Parathyroid adenoma (tissue), 2 donors: ENCODE results near the gene SAP30L.
A peak's percentile ranks its signal among the peaks of the same experiment; 100 is the strongest.

Experiments used
- H2AFZ ChIP-seq: fragments of 300-600 bp; sonication (generic); one replicate; pipeline ENCODE4 v1.7.0; 2017; ENCODE audit warnings: antibody characterized with exemption, mild to moderate bottlenecking
- H3K27ac ChIP-seq: fragments of 300-600 bp; sonication (generic); one replicate; pipeline ENCODE4 v1.7.0; 2017
- H3K27me3 ChIP-seq: fragments of 300-600 bp; sonication (generic); one replicate; pipeline ENCODE4 v1.7.0; 2017; ENCODE audit warnings: low read length; ENCODE audit not compliant: control insufficient read depth, insufficient read depth
- H3K36me3 ChIP-seq: fragments of 300-600 bp; sonication (generic); one replicate; pipeline ENCODE4 v1.7.0; 2017; ENCODE audit warnings: low read length; ENCODE audit not compliant: control insufficient read depth, insufficient read depth
- H3K4me1 ChIP-seq: fragments of 300-600 bp; sonication (generic); one replicate; pipeline ENCODE4 v1.7.0; 2017; ENCODE audit warnings: control low read depth
- H3K4me2 ChIP-seq: fragments of 300-600 bp; sonication (generic); one replicate; pipeline ENCODE4 v1.7.0; 2017; ENCODE audit warnings: low read length
- H3K4me3 ChIP-seq: fragments of 300-600 bp; sonication (generic); one replicate; pipeline ENCODE4 v1.7.0; 2017; ENCODE audit warnings: low read depth, low read length
- H3K79me2 ChIP-seq: fragments of 300-600 bp; sonication (generic); one replicate; pipeline ENCODE4 v1.7.0; 2017; ENCODE audit warnings: control low read depth
- H3K9ac ChIP-seq: fragments of 300-600 bp; sonication (generic); one replicate; pipeline ENCODE4 v1.7.0; 2017; ENCODE audit warnings: mild to moderate bottlenecking
- H3K9me3 ChIP-seq: fragments of 300-600 bp; sonication (generic); one replicate; pipeline ENCODE4 v1.7.0; 2017; ENCODE audit warnings: low read length; ENCODE audit not compliant: control insufficient read depth
- TF ChIP-seq, protein P1 (sequence below): fragments of 300-600 bp; sonication (generic); IDR thresholded peaks from one replicate; pipeline ENCODE4 v1.7.0; 2017; ENCODE audit warnings: antibody characterized with exemption, mild to moderate bottlenecking
- donor health status: primary hyperparathyroidism.

SAP30L gene

DNA sequence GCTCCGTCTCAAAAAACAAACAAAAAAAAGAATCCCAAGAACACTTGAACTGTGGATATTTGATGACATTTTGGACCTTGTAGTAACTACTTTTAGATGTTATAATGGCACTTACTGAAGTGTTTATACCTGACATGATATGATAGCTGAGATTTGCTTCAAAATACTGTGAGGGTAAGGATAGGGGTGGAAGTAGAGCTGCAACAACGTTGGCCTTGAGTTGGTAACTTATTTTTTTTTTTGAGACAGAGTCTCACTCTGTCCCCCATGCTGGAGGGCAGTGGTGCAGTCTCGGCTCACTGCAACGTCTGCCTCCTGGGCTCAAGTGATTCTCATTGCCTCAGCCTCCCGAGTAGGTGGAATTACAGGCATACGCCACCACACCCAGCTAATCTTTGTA, 30.7 kb upstream of the SAP30L start:
- H3K4me2 ChIP-seq, result no peak overlapping the region
- H3K27me3 ChIP-seq, result no peaks in the 10 kb centered on the region
- no peaks in the 10 kb centered on the region for H3K9me3 ChIP-seq
- no peak overlapping the region for H3K9ac ChIP-seq
- peak overlapping the region; percentile 13 for H2AFZ ChIP-seq
- H3K36me3 ChIP-seq, result no peaks in the 10 kb centered on the region
- H3K4me1 ChIP-seq, result peaks cover 9% of the 10 kb centered on the region
- H3K27ac ChIP-seq, result no peak overlapping the region
- TF ChIP-seq, protein P1, sequence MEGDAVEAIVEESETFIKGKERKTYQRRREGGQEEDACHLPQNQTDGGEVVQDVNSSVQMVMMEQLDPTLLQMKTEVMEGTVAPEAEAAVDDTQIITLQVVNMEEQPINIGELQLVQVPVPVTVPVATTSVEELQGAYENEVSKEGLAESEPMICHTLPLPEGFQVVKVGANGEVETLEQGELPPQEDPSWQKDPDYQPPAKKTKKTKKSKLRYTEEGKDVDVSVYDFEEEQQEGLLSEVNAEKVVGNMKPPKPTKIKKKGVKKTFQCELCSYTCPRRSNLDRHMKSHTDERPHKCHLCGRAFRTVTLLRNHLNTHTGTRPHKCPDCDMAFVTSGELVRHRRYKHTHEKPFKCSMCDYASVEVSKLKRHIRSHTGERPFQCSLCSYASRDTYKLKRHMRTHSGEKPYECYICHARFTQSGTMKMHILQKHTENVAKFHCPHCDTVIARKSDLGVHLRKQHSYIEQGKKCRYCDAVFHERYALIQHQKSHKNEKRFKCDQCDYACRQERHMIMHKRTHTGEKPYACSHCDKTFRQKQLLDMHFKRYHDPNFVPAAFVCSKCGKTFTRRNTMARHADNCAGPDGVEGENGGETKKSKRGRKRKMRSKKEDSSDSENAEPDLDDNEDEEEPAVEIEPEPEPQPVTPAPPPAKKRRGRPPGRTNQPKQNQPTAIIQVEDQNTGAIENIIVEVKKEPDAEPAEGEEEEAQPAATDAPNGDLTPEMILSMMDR, result no peak
- no peaks in the 10 kb centered on the region for H3K79me2 ChIP-seq
- no peak overlapping the region for H3K4me3 ChIP-seq

DNA sequence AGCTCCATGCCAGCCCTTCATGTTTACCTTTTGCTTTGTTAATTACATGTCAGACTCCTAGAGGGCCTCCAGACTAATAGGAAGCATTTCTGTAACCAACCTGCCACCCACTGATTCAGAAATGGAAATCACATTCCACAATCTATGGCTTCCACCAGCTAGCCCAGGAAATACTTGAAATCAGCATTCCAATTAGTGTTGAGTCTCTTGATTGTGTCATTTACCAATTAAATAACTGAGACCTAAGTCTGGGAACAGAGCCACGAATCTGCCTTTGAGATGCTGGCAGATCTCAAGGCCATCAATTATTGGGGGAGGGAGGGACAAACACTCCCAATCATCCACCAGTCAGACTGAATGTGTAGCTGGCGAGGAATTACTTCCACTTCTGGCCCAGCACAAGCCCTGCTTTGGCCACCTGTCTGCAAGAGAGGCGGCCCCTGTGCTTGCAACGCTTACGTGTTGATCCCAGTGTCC, 27.4 kb upstream of the SAP30L start:
- H3K27me3 ChIP-seq, result no peaks in the 10 kb centered on the region
- no peak overlapping the region for H3K27ac ChIP-seq
- H3K4me1 ChIP-seq, result peaks cover 9% of the 10 kb centered on the region
- H3K9me3 ChIP-seq, result no peaks in the 10 kb centered on the region
- no peak overlapping the region for H3K4me3 ChIP-seq
- no peaks in the 10 kb centered on the region for H3K79me2 ChIP-seq
- H3K9ac ChIP-seq, result no peak overlapping the region
- TF ChIP-seq, protein P1, result no peak
- H2AFZ ChIP-seq, result no peak overlapping the region
- no peak overlapping the region for H3K4me2 ChIP-seq
- H3K36me3 ChIP-seq, result no peaks in the 10 kb centered on the region

DNA sequence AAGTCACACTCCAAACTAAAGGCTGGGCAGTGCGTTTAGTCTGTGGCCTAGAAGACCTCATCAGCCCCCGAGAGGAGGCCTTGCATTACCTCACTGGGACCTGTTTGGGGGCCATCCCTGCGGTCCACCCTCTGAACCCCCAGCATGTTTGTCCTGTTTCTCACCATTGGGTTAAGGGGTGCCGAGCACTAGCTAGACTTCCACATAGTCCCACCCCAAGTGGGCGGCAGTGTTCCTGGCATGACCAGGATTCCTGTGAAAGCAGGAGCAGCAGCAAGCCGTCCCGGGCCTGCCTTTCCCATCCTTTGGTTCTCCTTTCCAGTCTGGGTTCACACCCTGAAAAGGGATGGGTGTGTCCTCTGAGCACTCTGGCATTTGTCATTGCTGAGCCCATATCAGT, 26.6 kb upstream of the SAP30L start:
- H3K9me3 ChIP-seq, result no peaks in the 10 kb centered on the region
- no peaks in the 10 kb centered on the region for H3K27me3 ChIP-seq
- no peak overlapping the region for H2AFZ ChIP-seq
- peaks cover 9% of the 10 kb centered on the region for H3K4me1 ChIP-seq
- H3K79me2 ChIP-seq, result no peaks in the 10 kb centered on the region
- no peaks in the 10 kb centered on the region for H3K36me3 ChIP-seq
- no peak overlapping the region for H3K9ac ChIP-seq
- TF ChIP-seq, protein P1, result no peak
- no peak overlapping the region for H3K27ac ChIP-seq
- H3K4me2 ChIP-seq, result no peak overlapping the region
- no peak overlapping the region for H3K4me3 ChIP-seq

DNA sequence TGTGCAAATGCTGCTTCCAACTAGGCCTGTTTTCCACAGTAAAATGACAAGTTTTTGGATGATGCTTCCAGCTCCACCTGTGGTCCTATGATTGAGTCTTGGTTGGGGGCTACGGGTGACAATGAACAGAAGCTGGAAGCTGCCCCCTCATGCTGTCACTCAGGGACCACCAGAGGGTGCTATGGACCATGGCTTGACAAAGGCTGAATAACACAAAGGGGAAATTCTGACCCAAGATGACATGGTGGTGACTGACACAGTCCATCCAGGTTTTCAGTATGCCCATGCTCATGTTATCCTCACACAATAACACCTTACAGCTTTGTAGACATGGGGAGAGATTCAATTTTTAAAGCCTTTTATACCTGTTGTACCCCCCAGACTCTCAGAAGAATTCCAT, 23.9 kb upstream of the SAP30L start:
- TF ChIP-seq, protein P1, result peak; percentile 39
- H3K9ac ChIP-seq, result no peak overlapping the region
- no peak overlapping the region for H2AFZ ChIP-seq
- no peaks in the 10 kb centered on the region for H3K9me3 ChIP-seq
- H3K4me3 ChIP-seq, result no peak overlapping the region
- no peak overlapping the region for H3K4me2 ChIP-seq
- H3K4me1 ChIP-seq, result no peaks in the 10 kb centered on the region
- H3K27me3 ChIP-seq, result no peaks in the 10 kb centered on the region
- no peaks in the 10 kb centered on the region for H3K36me3 ChIP-seq
- no peaks in the 10 kb centered on the region for H3K79me2 ChIP-seq
- H3K27ac ChIP-seq, result no peak overlapping the region

DNA sequence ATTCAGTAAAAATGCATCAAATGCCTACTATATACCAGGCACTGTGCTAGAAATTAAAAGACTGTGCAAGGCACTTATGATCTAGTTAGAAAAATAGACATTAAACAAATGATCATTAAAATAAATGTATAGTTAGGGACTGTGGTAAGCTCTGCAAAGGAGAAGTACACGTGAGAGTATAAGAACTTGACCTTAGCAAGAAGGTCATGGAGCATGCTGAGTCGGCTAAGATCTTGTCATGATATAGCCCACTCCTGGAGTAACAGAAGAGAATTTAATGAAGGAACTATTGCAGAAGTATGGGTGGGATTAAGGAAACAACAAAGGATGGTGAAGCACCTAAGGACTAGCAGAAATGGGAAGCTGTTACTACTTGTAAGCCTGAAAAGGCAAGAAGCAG, 23.5 kb upstream of the SAP30L start:
- Histone ChIP-seq H3K4me3 (no peak overlapping the region), H3K9me3 (no peaks in the 10 kb centered on the region), H3K9ac (no peak overlapping the region), H3K27me3 (no peaks in the 10 kb centered on the region), H3K79me2 (no peaks in the 10 kb centered on the region), H3K4me1 (no peaks in the 10 kb centered on the region), H3K36me3 (no peaks in the 10 kb centered on the region), H3K4me2 (no peak overlapping the region), H2AFZ (no peak overlapping the region), H3K27ac (no peak overlapping the region)
- TF ChIP-seq, protein P1, result no peak
